PC-9 (cell line): ENCODE results near the gene ZDHHC11B.
"Not testable (repeated sequence)": the region's sequence is repeated elsewhere in the genome, so short reads cannot be mapped to it uniquely, and the experiment has no call there.

Source experiments
- EZH2 ChIP-seq: fragments of 200-600 bp; sonication (generic); IDR thresholded peaks from 2 replicates; pipeline ENCODE4 v1.8.0; 2017; ENCODE audit warnings: antibody characterized with exemption, low read depth
- TF ChIP-seq, protein P1 (sequence below): fragments of 200-600 bp; sonication (generic); conservative IDR thresholded peaks from 2 replicates; pipeline ENCODE4 v1.6.1; 2017; ENCODE audit warnings: mixed run types, antibody characterized with exemption, mild to moderate bottlenecking, moderate library complexity

DNA sequence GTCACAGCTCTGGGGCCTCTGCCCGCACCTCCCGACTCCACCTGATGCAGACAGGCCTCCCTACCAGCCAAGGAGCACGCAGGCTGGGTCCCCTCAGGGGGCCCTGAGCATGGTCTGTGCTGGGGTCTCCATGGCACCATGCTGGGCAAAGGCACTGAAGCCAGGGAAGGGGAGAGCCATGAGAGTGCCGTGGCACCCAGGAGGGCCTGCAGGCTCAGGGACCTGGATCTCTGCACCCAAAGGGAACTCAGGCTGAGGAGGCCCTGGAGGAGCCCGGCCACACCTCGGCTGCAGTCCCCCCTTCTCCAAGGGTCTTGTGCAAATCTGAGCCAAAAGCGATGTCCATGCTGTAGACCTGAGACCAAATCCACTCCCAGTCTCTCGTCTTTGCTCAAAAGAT lies 32.5 kb downstream of the ZDHHC11B start:
- TF ChIP-seq, protein P1, sequence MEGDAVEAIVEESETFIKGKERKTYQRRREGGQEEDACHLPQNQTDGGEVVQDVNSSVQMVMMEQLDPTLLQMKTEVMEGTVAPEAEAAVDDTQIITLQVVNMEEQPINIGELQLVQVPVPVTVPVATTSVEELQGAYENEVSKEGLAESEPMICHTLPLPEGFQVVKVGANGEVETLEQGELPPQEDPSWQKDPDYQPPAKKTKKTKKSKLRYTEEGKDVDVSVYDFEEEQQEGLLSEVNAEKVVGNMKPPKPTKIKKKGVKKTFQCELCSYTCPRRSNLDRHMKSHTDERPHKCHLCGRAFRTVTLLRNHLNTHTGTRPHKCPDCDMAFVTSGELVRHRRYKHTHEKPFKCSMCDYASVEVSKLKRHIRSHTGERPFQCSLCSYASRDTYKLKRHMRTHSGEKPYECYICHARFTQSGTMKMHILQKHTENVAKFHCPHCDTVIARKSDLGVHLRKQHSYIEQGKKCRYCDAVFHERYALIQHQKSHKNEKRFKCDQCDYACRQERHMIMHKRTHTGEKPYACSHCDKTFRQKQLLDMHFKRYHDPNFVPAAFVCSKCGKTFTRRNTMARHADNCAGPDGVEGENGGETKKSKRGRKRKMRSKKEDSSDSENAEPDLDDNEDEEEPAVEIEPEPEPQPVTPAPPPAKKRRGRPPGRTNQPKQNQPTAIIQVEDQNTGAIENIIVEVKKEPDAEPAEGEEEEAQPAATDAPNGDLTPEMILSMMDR: not testable (repeated sequence)
- TF ChIP-seq EZH2: not testable (repeated sequence)
